Panc1 (cell line): ENCODE results near the gene GOLGA8A. TPM values are rescaled to one million over a fixed set of nuclear protein-coding genes. Genes with fewer than 3 reads are reported as not detected.

Source experiments
- ATAC-seq: fragments of 200-7000 bp; cut with Tn5 transposase; 2 replicates; pipeline ENCODE4 v1.9.1; 2020; ENCODE audit warnings: mild to moderate bottlenecking, moderate library complexity
- BruUV-seq: library from RNA; stranded (reverse); fragments of 400-500 nt; replicated peaks from 2 replicates; lab custom pipeline; 2021; lab: Mats Ljungman, UMichigan
- CTCF ChIA-PET: fragments of 300-600 bp; sonication (Branson Sonifier 250); formaldehyde crosslinking; loops from one replicate; lab custom pipeline; 2022; ENCODE audit warnings: antibody characterized with exemption; lab: Charles Lee
- POLR2A ChIA-PET: fragments of 300-600 bp; sonication (Branson Sonifier 250); formaldehyde crosslinking; loops from one replicate; lab custom pipeline; 2022; ENCODE audit warnings: antibody characterized with exemption; lab: Charles Lee
- DNase-seq: peaks from one replicate; pipeline ENCODE4 v3.0.0-alpha.2; 2010; ENCODE audit warnings: low read depth, low spot score
- H3K27ac ChIP-seq: 2 replicates; pipeline ENCODE4 v1.5.1; 2011; ENCODE audit warnings: mild to moderate bottlenecking, low read length, inconsistent platforms
- H3K27me3 ChIP-seq: fragments of 200-500 bp; sonication (Bioruptor generic); 2 replicates; pipeline ENCODE4 v1.6.0; 2014; ENCODE audit warnings: low read length, inconsistent platforms; ENCODE audit not compliant: control insufficient read depth, insufficient read depth
- H3K36me3 ChIP-seq: fragments of 200-500 bp; sonication (Bioruptor generic); 2 replicates; pipeline ENCODE4 v1.5.1; 2014; ENCODE audit warnings: inconsistent platforms, mild to moderate bottlenecking, low read length, moderate library complexity; ENCODE audit not compliant: control insufficient read depth, insufficient read depth
- H3K4me1 ChIP-seq: 2 replicates; pipeline ENCODE4 v1.5.1; 2011; ENCODE audit warnings: inconsistent platforms, mild to moderate bottlenecking, low read length, moderate library complexity; ENCODE audit not compliant: control insufficient read depth, insufficient read depth
- H3K4me3 ChIP-seq, 2 experiments: 2 replicates each; pipeline ENCODE4 v1.5.1; 2011 to 2012; ENCODE audit warnings: low read depth in 2 of 2, low read length in 2 of 2, mild to moderate bottlenecking in 2 of 2, inconsistent platforms in 1 of 2, moderate library complexity in 1 of 2
- H3K9me3 ChIP-seq: fragments of 200-500 bp; sonication (Bioruptor generic); 2 replicates; pipeline ENCODE4 v1.5.1; 2014; ENCODE audit warnings: low read depth, mild to moderate bottlenecking, inconsistent platforms, low read length, moderate library complexity; ENCODE audit not compliant: control insufficient read depth, insufficient read depth
- CTCF ChIP-seq: fragments of 450-650 bp; IDR thresholded peaks from 2 replicates; pipeline ENCODE4 v1.5.1; 2017; ENCODE audit warnings: mild to moderate bottlenecking
- POLR2AphosphoS5 ChIP-seq: IDR thresholded peaks from 2 replicates; pipeline ENCODE4 v1.6.1; 2012; ENCODE audit warnings: mild to moderate bottlenecking, low read depth, low read length, moderate library complexity
- REST ChIP-seq, 2 experiments: IDR thresholded peaks; 2 replicates each; pipeline ENCODE4 v1.6.1; 2011 to 2012; ENCODE audit warnings: low read depth in 2 of 2, control low read depth in 1 of 2, low read length in 1 of 2, mild to moderate bottlenecking in 1 of 2, moderate library complexity in 1 of 2; ENCODE audit not compliant: insufficient read depth in 1 of 2
- SIN3A ChIP-seq: IDR thresholded peaks from 2 replicates; pipeline ENCODE4 v1.6.1; 2012; ENCODE audit warnings: low read depth, mild to moderate bottlenecking, low read length, moderate library complexity, borderline replicate concordance; ENCODE audit not compliant: insufficient read depth
- TCF7L2 ChIP-seq: IDR thresholded peaks from 2 replicates; pipeline ENCODE4 v1.6.1; 2011; ENCODE audit warnings: mild to moderate bottlenecking, low read depth, low read length, inconsistent platforms
- in situ Hi-C: cut with HindIII; loops from 2 replicates; pipeline ENCODE4 v1.10.0; 2016; ENCODE audit warnings: low sequenced_read_pairs, low pct_unique_long_range_greater_than_20kb
- intact Hi-C: fragments of 100-400 bp; cut with micrococcal nuclease; formaldehyde crosslinking; loops from one replicate; pipeline ENCODE4 v1.10.0; 2022; ENCODE audit not compliant: unreplicated experiment
- total RNA-seq: library from RNA; stranded (reverse); gene quantifications from one replicate; pipeline ENCODE4 v1.2.1, GENCODE V29; 2021; ENCODE audit not compliant: unreplicated experiment

Gene GOLGA8A
- total RNA-seq, 1 experiment from 2014 or later = 99.1 TPM

- H3K36me3 ChIP-seq = no peaks in the 10 kb centered on the region
- H3K4me1 ChIP-seq = no peaks in the 10 kb centered on the region
- H3K4me3 ChIP-seq = no peak overlapping the region
- POLR2A ChIA-PET = no interaction called here
- H3K27me3 ChIP-seq = peaks cover 16% of the 10 kb centered on the region
- DNase-seq = no peak
- intact Hi-C loops = no loop called here
- ATAC-seq = no peak
- no peak for TF ChIP-seq SIN3A
- no peak for TF ChIP-seq POLR2AphosphoS5
- no peak for TF ChIP-seq REST (IDR thresholded peaks at IDR 0.05; ENCODE audit: insufficient read depth in 1 of 2, low read depth in 2 of 2, low read length in 1 of 2)
- TF ChIP-seq CTCF = no peak
- no peak for TF ChIP-seq TCF7L2
- CTCF ChIA-PET = no interaction called here
- no peaks in the 10 kb centered on the region for H3K9me3 ChIP-seq
- in situ Hi-C loops = no loop called here
- BruUV-seq = no TSS peak
- H3K27ac ChIP-seq = no peak overlapping the region
Measured at GRCh38 chr15:34481370-34481769, 43.8 kb upstream of the GOLGA8A start.

- CTCF ChIA-PET = no interaction called here
- ATAC-seq = no peak
Measured at GRCh38 chr15:34473840-34474239, 36.2 kb upstream of the GOLGA8A start.

More at GRCh38 chr15:34473840-34474239, 36.2 kb upstream of the GOLGA8A start:
- BruUV-seq = no TSS peak
- H3K9me3 ChIP-seq = no peaks in the 10 kb centered on the region
- peaks cover 8% of the 10 kb centered on the region; the same call in 1 of the 2 replicates for H3K27me3 ChIP-seq
- no peak overlapping the region for H3K4me3 ChIP-seq
- H3K4me1 ChIP-seq = no peaks in the 10 kb centered on the region
- no peak for TF ChIP-seq POLR2AphosphoS5
- TF ChIP-seq TCF7L2 = no peak
- TF ChIP-seq CTCF = no peak
- TF ChIP-seq SIN3A = no peak
- TF ChIP-seq REST (IDR thresholded peaks at IDR 0.05; ENCODE audit: insufficient read depth in 1 of 2, low read depth in 2 of 2, low read length in 1 of 2) = no peak
- no peak overlapping the region for H3K27ac ChIP-seq
- POLR2A ChIA-PET = no interaction called here
- no peaks in the 10 kb centered on the region for H3K36me3 ChIP-seq
- in situ Hi-C loops (no loop called here), intact Hi-C loops (no loop called here)
- no peak for DNase-seq
